ENCODE data around the gene KCNMA1.

The KCNMA1 gene

DNA sequence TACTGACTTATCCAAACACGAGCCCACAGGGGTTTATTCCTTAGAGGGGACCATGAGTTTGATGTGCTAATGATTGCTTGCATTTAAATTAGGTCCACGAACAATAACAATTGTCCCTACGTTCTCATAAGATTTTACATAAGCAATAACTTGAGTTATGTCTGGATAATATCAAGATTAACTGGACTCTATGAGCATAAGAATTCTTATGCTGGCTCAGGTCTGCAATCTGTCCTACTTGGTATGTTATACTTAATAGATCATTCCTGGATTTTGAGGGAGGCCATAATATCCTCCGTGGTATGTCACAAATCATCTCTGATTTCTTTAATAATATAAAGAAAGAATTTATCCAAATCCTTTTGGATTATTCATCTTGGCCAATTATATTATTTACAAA is 552.3 kb downstream of the KCNMA1 start:
- Histone ChIP-seq H3K9ac (no peak overlapping the region), H3K27ac (no peak overlapping the region), H3K79me2 (ENCODE audit: insufficient read depth, low read depth) (no peaks in the 10 kb centered on the region), H4K20me1 (ENCODE audit: insufficient read depth) (no peaks in the 10 kb centered on the region), H2AFZ (ENCODE audit: low read depth) (no peak overlapping the region), H3K27me3 (ENCODE audit: insufficient read depth, low read depth) (no peaks in the 10 kb centered on the region), H3K4me3 (IDR thresholded peaks at IDR 0.05; ENCODE audit: insufficient read depth, low read depth, low read length) (no peak overlapping the region), H3K36me3 (ENCODE audit: insufficient read depth) (no peaks in the 10 kb centered on the region), H3K4me2 (no peak overlapping the region), H3K4me1 (ENCODE audit: low read depth, poor library complexity, severe bottlenecking) (no peaks in the 10 kb centered on the region)
- TF ChIP-seq, protein P1, sequence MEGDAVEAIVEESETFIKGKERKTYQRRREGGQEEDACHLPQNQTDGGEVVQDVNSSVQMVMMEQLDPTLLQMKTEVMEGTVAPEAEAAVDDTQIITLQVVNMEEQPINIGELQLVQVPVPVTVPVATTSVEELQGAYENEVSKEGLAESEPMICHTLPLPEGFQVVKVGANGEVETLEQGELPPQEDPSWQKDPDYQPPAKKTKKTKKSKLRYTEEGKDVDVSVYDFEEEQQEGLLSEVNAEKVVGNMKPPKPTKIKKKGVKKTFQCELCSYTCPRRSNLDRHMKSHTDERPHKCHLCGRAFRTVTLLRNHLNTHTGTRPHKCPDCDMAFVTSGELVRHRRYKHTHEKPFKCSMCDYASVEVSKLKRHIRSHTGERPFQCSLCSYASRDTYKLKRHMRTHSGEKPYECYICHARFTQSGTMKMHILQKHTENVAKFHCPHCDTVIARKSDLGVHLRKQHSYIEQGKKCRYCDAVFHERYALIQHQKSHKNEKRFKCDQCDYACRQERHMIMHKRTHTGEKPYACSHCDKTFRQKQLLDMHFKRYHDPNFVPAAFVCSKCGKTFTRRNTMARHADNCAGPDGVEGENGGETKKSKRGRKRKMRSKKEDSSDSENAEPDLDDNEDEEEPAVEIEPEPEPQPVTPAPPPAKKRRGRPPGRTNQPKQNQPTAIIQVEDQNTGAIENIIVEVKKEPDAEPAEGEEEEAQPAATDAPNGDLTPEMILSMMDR (conservative IDR thresholded peaks at IDR 0.05; ENCODE audit: low read depth, low read length) = no peak

DNA sequence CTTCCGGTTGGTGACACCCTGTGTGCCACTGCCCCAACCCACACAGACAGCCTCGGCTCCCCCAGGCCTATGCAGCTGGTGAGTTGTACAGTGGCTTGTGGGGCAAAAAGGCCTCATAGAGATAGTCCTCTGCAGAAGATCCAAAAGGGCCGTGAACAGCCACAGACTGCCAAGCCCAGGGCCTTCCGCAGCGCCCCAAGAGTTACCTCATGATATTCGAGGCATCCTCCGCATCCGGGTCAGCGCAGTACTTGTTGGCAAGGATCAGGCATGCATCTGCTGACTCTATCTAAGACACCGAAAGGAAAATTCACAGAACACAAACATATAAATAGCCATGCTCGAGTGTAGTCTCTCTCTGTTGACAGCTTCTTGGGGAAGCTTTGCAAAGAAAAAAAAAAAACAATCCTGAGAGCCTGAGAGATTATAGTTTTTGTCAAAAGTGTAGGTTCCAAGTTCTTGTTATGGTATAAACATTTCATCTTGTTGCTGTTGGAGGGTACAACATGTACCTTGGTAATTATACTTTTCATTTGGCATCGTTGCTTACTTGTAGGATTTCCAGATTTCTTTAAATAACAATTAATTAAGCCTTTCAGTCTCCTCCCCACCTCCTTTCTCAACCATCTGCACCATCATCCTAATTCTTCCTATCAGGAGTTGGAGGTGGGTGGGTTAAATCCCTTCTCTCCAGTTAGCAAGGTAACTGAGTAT is 553.0 kb downstream of the KCNMA1 start:
- no peaks in the 10 kb centered on the region for H3K27me3 ChIP-seq (ENCODE audit: insufficient read depth, low read depth)
- no peaks in the 10 kb centered on the region for H4K20me1 ChIP-seq (ENCODE audit: insufficient read depth)
- no peak overlapping the region for H3K4me3 ChIP-seq (IDR thresholded peaks at IDR 0.05; ENCODE audit: insufficient read depth, low read depth, low read length)
- no peak overlapping the region for H3K27ac ChIP-seq
- no peaks in the 10 kb centered on the region for H3K79me2 ChIP-seq (ENCODE audit: insufficient read depth, low read depth)
- H3K4me2 ChIP-seq = no peak overlapping the region
- no peaks in the 10 kb centered on the region for H3K36me3 ChIP-seq (ENCODE audit: insufficient read depth)
- TF ChIP-seq, protein P1 (conservative IDR thresholded peaks at IDR 0.05; ENCODE audit: low read depth, low read length) = no peak
- H2AFZ ChIP-seq (ENCODE audit: low read depth) = no peak overlapping the region
- H3K4me1 ChIP-seq (ENCODE audit: low read depth, poor library complexity, severe bottlenecking) = no peaks in the 10 kb centered on the region
- no peak overlapping the region for H3K9ac ChIP-seq

DNA sequence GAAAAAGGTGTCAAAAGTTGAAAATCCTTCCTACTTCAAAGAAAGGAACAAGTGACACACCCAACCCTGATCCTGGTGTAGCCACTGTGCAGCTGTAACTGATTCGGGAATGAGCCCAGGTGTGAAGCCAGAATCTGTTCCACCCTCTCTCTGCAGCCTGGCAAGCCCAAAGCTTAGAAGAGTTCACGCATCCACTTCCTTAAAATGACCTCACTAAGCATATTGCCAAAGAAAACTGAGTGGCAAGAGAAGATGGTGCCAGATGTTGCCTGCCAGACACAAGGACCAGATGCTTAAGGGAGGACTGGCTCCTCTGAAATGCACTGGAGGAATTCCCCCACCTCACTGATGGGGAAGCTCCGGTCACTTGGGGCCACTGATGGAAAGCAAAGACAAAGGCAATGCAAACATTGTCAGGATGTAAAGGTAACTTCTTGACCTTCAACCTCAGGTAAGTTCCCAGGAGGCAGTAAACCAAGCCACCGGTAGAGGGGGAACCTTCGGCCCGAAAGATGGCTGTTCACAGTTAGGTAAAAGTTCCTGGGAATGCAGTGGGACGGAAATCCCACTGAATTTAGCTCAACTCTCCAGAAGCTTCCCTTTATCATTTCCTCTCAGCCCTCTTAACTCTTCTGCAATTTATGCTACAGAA is 554.9 kb downstream of the KCNMA1 start:
- TF ChIP-seq, protein P1 (conservative IDR thresholded peaks at IDR 0.05; ENCODE audit: low read depth, low read length) = no peak
- H3K4me2 ChIP-seq = no peak overlapping the region
- no peak overlapping the region for H3K27ac ChIP-seq
- no peak overlapping the region for H3K4me3 ChIP-seq (IDR thresholded peaks at IDR 0.05; ENCODE audit: insufficient read depth, low read depth, low read length)
- H3K79me2 ChIP-seq (ENCODE audit: insufficient read depth, low read depth) = no peaks in the 10 kb centered on the region
- no peaks in the 10 kb centered on the region for H3K4me1 ChIP-seq (ENCODE audit: low read depth, poor library complexity, severe bottlenecking)
- no peak overlapping the region for H3K9ac ChIP-seq
- no peaks in the 10 kb centered on the region for H4K20me1 ChIP-seq (ENCODE audit: insufficient read depth)
- H2AFZ ChIP-seq (ENCODE audit: low read depth) = no peak overlapping the region
- no peaks in the 10 kb centered on the region for H3K27me3 ChIP-seq (ENCODE audit: insufficient read depth, low read depth)
- H3K36me3 ChIP-seq (ENCODE audit: insufficient read depth) = no peaks in the 10 kb centered on the region

DNA sequence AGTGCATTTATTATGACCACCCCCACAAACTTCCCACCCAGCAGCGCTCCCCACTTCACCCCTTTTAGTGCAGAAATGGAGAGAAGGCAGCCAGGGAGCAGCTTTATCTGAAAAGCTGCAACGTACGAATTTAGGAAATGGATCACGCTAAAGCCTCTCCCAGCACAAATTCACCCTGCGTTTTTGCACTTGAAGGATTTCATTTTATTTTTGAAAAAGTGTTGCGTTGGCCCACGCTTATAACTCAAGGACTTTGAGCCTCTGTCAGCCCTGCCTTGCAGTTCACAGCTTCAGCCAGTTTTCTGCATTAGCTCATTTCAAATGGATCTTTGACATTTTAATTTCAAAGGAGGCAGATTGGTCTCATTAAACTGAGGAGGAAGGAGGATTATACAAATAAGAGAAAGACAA is 556.1 kb downstream of the KCNMA1 start:
- H3K27ac ChIP-seq = no peak overlapping the region
- no peaks in the 10 kb centered on the region for H4K20me1 ChIP-seq (ENCODE audit: insufficient read depth)
- TF ChIP-seq, protein P1 (conservative IDR thresholded peaks at IDR 0.05; ENCODE audit: low read depth, low read length) = no peak
- H3K79me2 ChIP-seq (ENCODE audit: insufficient read depth, low read depth) = no peaks in the 10 kb centered on the region
- H3K27me3 ChIP-seq (ENCODE audit: insufficient read depth, low read depth) = no peaks in the 10 kb centered on the region
- H3K4me2 ChIP-seq = no peak overlapping the region
- no peak overlapping the region for H2AFZ ChIP-seq (ENCODE audit: low read depth)
- H3K9ac ChIP-seq = no peak overlapping the region
- no peaks in the 10 kb centered on the region for H3K4me1 ChIP-seq (ENCODE audit: low read depth, poor library complexity, severe bottlenecking)
- H3K4me3 ChIP-seq (IDR thresholded peaks at IDR 0.05; ENCODE audit: insufficient read depth, low read depth, low read length) = no peak overlapping the region
- no peaks in the 10 kb centered on the region for H3K36me3 ChIP-seq (ENCODE audit: insufficient read depth)

Data from KMS-11 (cell line).